ENCODE data around the gene ABCA9.

The ABCA9 gene

DNA sequence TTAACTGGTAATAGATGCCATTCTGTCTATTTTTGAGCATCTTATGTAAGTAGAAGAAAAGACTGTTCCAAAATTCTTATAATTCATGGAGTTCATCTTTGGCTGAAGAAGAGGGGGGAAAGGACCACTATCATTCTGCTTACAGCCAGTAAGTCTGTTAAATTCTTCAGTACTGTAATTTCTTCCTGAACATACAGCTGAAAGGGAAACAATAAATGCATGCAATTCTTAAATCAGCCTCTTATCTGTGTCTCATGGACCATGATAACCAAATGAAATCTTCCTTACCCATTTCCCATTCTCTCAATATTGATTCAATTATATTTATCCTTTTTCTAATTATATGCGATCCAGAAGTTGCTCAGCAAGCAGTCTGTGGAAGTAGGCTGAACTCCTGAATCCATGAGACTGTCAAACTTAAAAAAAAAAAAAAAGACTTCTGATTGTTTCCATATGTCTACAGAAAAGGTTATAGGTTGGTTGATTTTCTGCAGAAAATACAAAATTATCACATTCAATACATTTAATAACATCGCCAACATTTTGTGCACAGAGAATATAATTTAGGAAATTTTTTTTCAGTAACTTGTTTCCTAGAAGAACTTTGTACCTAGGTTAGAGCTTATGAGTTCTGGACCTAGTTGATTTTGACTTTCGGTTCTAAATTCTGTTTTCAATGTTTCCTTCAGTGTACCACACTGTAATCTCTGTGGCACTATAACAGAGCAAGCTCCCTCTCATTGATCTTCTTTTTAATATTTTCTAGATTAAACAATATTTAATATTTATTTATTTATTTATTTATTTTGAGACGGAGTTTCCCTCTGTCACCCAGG lies 1.2 kb upstream of the ABCA9 start:
- TF ChIP-seq, protein P1, sequence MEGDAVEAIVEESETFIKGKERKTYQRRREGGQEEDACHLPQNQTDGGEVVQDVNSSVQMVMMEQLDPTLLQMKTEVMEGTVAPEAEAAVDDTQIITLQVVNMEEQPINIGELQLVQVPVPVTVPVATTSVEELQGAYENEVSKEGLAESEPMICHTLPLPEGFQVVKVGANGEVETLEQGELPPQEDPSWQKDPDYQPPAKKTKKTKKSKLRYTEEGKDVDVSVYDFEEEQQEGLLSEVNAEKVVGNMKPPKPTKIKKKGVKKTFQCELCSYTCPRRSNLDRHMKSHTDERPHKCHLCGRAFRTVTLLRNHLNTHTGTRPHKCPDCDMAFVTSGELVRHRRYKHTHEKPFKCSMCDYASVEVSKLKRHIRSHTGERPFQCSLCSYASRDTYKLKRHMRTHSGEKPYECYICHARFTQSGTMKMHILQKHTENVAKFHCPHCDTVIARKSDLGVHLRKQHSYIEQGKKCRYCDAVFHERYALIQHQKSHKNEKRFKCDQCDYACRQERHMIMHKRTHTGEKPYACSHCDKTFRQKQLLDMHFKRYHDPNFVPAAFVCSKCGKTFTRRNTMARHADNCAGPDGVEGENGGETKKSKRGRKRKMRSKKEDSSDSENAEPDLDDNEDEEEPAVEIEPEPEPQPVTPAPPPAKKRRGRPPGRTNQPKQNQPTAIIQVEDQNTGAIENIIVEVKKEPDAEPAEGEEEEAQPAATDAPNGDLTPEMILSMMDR (IDR thresholded peaks at IDR 0.05): no peak

DNA sequence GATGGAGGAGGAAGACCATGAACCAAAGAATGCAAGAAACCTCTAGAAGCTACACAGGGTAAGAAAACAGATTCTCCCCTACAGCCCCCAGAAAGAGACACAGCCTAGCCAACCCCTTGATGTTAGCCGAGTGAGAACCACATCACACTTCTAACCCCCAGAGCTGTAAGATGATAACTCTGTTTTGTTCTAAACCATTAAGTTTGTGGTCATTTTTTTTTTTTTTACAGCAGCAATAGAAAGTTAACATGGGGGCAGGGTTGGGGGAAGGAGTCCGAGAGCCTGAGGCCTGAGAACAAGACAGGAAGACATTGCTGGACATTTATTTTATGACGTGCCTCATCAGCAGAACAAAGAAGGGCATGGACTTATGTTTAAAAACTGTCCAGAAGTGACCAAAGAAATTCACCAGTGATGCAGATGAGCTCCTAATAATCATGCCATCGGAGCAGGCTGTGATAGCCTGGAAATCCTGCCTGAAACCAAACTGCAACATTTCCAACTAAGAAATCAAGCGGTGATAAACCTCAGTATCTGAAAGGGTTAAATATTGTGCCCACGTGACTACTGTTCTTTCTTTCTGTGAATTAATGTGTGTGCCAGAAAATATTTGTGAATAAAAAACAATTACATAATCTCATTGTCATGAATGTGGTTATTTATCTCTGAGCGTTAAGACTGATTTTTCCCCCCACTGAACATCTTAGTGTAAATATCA lies 1.1 kb downstream of the ABCA9 start:
- TF ChIP-seq, protein P1 (IDR thresholded peaks at IDR 0.05): no peak

DNA sequence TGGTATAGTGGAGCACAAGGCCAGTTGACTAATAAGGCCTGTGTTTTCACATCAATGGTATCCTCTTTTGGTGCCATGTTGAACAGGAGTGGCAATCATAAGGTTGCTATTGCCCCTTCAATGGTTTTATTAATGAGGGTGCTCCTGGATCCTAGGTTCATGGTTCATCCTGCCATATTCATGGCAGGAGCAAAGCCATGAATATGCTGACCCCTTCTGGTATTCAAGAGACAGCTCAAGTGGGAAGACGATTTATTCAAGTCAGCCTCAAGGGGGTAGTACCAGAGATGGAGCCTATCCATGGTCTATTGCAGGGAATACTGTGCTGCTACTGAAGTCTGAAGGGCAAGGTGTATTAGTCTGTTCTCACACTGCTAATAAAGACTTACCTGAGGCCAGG lies 2.6 kb downstream of the ABCA9 start:
- TF ChIP-seq, protein P1 (IDR thresholded peaks at IDR 0.05): no peak

DNA sequence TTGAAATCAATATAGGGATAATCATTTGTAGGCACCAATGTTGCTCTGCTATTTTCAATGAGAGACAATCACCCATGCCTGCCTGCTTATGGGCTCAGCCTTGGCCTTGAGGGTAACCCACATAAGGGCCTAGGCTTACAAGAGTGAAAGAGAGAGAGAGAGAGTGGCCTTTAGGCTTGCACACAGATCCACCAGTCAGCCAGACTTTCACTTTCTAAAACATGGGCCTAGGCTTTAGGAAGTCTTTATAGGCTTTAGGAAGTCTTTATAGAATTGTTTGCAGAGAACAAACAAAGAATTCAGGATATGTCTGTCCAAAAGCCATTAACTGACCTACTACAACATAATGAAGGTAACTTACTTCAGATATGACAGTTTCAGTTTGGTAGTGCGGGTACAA lies 3.4 kb downstream of the ABCA9 start:
- TF ChIP-seq, protein P1 (IDR thresholded peaks at IDR 0.05): no peak

DNA sequence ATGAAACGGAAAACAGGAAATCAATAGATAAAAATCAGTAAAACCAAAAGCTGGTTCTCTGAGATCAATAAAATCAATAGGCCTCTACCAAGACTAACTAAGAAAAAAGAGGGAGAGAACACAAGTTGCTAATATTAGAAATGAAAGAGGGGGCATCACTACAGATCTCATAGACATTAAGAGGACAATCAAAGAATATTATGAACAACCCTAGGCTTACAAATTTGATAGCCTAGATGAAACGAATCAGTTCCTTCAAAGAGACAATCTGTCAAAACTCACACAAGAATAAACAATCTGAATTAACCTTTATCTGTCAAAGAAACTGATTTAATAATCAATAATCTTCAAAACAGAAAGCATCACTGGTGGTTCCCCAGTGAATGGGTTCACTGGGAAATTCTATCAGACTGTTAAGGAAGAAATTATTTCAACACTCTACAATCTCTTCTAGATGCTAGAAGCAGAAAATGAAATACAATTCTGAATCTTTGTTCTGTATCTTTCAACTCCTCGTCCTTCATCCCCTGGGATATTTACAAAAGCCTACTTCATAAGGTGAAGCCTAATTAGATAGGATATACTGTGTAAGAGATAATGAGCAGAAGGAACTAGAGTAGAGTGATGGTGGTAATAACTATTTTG lies 4.4 kb downstream of the ABCA9 start:
- TF ChIP-seq, protein P1 (IDR thresholded peaks at IDR 0.05): no peak

DNA sequence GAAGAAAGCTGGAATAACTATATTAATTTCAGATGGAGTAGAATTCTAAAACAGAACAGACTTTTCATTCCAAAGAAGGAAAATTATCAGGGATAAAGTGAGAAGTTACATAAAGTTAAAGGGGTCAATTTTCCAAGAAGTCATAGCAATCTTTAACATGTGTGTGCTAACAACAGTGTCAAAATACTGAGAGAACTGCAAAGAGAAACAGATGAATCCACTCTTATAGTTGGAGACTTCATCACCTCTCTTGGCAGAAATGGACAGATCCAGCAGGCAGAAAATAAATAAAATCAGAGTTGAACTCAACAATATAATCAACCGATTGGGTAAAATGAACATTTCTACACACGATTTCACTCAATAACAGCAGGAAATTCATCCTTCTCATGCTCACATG lies 5.4 kb downstream of the ABCA9 start:
- TF ChIP-seq, protein P1 (IDR thresholded peaks at IDR 0.05): no peak

DNA sequence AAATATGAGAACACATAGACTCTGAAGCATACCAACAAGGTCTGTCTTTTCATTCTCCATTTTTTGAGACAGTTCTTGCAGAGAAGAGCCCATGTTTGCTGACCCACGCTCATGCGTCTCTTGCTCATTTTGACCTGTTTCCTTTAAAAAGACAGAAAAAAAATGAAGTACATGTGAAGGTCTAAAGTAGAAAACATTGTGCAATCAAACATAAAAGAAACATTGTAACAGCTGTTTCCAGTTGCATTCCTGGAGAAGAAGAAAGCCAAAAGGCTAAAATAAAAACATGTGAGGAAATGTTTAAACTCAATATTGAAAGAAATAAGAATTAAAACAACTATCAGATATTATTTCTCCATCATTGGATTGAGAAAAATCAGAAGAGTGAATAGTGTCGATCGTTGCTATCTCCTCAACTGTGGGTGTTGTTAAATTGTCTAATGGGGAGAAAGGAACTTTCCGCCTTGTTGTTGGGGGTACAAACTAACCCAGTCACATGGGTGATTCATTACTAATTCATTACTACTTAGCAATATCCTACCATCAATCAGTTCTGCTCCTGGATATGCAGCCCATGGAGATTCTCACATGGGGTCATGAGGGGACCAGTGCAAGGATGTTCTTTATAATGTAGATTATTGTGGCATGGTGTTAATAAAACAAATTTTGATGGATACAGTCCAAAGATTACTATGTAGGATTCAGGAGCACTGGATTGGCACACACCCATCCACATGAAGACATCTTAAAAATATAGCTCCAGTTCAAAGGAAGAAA lies 9.5 kb downstream of the ABCA9 start:
- TF ChIP-seq, protein P1 (IDR thresholded peaks at IDR 0.05): no peak

Data from LNCAP (cell line).